Right atrium auricular region (tissue), 2 donors: ENCODE measurements around the gene DPYSL5. TPM values are rescaled to one million over a fixed set of nuclear protein-coding genes. Genes with fewer than 3 reads are reported as not detected.

ENCODE experiments used
- DNase-seq: peaks from one replicate; pipeline ENCODE4 v3.0.0-alpha.2; 2019; ENCODE audit warnings: low spot score
- H3K27ac ChIP-seq, 2 donors: fragments of 200-600 bp; sonication (generic); 1 replicate in 1 of 2; 2 replicates in 1 of 2; pipeline ENCODE4 v1.5.1; 2016 to 2019
- H3K27me3 ChIP-seq, 2 donors: fragments of 200-600 bp; sonication (generic); one replicate each; pipeline versions ENCODE4 v1.5.1 to v1.6.0; 2017 to 2019
- H3K36me3 ChIP-seq: fragments of 200-600 bp; sonication (generic); one replicate; pipeline ENCODE4 v1.5.1; 2016
- H3K4me1 ChIP-seq, 2 donors: fragments of 200-600 bp; sonication (generic); one replicate each; pipeline versions ENCODE4 v1.5.1 to v1.6.0; 2017 to 2019
- H3K4me3 ChIP-seq, 2 donors: fragments of 200-600 bp; sonication (generic); 1 replicate in 1 of 2; 2 replicates in 1 of 2; pipeline ENCODE4 v1.5.1; 2017 to 2019; ENCODE audit warnings: mild to moderate bottlenecking in 1 of 2, moderate library complexity in 1 of 2
- H3K9me3 ChIP-seq, 2 donors: fragments of 200-600 bp; sonication (generic); one replicate each; pipeline ENCODE4 v1.5.1; 2019
- total RNA-seq, 2 donors: library from RNA; depleted of rRNA; stranded (reverse); fragments of >200 nt; gene quantifications; one replicate each; pipeline ENCODE4 v1.1.0, GENCODE V29; 2016
- TF ChIP-seq, protein P1 (sequence below), 2 donors: fragments of 200-600 bp; sonication (generic); IDR thresholded peaks; one replicate each; pipeline ENCODE4 v1.5.1; 2019; ENCODE audit warnings: antibody characterized with exemption in 2 of 2

DPYSL5 gene
- total RNA-seq, 2 donors from 2014 or later = 0.12 TPM; not detected in 1

DNA sequence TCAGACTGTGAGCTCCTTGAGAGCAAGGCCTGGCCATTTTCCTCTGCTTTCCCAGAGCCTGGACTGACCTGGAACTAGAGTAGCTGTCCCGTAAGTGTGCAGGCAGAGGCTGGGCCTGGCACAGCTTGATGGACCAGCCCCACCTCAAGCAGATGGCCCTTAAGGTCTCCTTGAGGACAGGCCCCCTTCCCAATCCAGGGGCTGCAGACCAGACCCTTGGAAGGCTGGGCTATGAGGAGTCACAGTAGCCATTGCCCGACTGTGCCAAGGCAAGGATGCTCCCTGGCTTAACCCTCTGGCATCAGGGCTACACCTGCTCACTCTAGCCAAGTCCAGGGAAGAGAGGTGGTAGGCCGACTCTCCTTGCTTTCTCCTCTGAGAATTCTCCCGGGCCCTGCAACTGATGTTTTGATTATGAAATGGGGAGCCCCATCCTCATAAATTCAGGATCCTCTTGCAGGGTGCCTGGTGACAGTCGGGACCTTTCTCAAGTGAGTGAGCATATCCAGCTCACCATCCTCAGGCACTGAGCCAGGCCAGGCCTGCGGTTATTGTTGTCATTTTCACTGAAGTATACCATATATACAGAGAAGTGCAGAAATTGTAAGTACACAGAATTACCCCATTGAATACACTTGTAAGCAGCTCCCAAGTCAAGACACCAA is 51.7 kb downstream of the DPYSL5 start:
- no peaks in the 10 kb centered on the region for H3K4me1 ChIP-seq
- no peak overlapping the region for H3K27ac ChIP-seq
- TF ChIP-seq, protein P1, sequence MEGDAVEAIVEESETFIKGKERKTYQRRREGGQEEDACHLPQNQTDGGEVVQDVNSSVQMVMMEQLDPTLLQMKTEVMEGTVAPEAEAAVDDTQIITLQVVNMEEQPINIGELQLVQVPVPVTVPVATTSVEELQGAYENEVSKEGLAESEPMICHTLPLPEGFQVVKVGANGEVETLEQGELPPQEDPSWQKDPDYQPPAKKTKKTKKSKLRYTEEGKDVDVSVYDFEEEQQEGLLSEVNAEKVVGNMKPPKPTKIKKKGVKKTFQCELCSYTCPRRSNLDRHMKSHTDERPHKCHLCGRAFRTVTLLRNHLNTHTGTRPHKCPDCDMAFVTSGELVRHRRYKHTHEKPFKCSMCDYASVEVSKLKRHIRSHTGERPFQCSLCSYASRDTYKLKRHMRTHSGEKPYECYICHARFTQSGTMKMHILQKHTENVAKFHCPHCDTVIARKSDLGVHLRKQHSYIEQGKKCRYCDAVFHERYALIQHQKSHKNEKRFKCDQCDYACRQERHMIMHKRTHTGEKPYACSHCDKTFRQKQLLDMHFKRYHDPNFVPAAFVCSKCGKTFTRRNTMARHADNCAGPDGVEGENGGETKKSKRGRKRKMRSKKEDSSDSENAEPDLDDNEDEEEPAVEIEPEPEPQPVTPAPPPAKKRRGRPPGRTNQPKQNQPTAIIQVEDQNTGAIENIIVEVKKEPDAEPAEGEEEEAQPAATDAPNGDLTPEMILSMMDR (IDR thresholded peaks at IDR 0.05) = no peak
- H3K4me3 ChIP-seq = no peak overlapping the region
- peaks cover 0 to 11% of the 10 kb centered on the region in 2 donors for H3K9me3 ChIP-seq
- H3K36me3 ChIP-seq = no peaks in the 10 kb centered on the region
- no peaks in the 10 kb centered on the region for H3K27me3 ChIP-seq
- DNase-seq = no peak

DNA sequence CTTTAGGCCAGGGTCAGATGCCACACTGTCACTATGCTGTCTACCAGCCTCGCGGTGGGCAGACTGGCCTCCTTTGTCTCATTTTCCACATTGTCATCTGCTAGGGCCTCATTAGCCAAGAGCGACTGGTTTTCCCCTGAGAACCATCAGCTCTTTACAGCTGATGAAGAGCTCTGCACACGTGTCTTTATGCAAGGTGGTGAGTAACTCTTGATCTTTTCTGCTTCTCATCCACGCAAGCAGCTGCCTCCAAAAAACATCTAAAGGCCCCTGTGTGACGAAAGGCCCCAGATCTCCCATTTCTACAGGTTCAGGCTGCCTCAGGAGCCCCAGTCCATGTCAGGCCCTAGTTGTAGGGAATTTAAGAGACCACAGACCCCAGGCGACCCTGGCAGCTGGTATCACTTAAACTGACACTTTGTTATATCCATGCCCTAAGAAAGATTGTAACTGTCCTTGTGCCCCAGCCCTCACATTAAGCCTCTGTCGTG is 52.9 kb downstream of the DPYSL5 start:
- Histone ChIP-seq H3K4me1 (no peaks in the 10 kb centered on the region), H3K36me3 (no peaks in the 10 kb centered on the region), H3K27me3 (no peaks in the 10 kb centered on the region), H3K27ac (no peak overlapping the region), H3K9me3 (no peaks in the 10 kb centered on the region), H3K4me3 (no peak overlapping the region)
- TF ChIP-seq, protein P1 (IDR thresholded peaks at IDR 0.05) = no peak
- DNase-seq = no peak

DNA sequence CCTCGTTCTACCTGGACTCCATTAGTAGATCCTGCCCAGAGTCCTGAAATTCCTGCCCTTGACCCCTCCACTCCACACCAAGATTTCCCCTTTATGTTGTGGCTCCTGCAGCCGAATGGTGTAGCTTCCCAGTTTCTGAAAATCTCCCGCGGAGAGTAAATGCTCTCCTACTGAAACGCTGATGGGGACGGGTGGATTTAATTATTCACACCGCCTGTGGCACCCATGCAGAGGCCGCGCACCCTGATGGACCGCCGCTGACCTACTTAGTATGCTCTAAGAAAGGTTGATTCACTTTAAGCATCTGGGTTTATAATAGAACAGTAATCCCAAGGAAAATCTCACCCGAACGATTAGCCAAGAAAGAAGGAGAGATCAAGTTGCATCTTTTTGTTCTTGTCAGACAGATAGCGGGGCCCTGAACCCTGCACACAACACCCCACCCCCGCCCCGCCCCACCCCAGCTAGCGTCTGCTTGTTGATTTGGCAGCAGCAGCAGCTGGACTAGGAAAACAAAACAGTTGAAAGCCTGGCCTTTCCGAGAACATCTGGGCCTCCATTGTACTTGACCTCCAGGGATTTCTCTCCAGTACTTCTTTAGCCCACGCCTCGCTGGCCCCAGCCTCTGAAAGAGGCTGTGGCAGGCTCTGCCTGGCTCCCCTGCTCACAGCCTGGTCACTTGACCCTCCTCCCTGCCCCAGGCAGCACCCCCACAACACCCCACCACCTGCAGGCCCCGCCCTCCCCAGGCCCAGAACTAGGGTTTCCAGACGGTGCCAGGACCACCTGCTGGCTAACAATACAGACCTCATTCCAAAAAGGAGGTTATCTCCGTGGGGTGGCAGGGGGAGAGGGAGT is 53.6 kb downstream of the DPYSL5 start:
- no peaks in the 10 kb centered on the region for H3K9me3 ChIP-seq
- H3K27ac ChIP-seq = no peak overlapping the region
- no peaks in the 10 kb centered on the region for H3K4me1 ChIP-seq
- no peaks in the 10 kb centered on the region for H3K27me3 ChIP-seq
- no peak for DNase-seq
- TF ChIP-seq, protein P1 (IDR thresholded peaks at IDR 0.05) = no peak
- no peak overlapping the region for H3K4me3 ChIP-seq
- H3K36me3 ChIP-seq = no peaks in the 10 kb centered on the region

DNA sequence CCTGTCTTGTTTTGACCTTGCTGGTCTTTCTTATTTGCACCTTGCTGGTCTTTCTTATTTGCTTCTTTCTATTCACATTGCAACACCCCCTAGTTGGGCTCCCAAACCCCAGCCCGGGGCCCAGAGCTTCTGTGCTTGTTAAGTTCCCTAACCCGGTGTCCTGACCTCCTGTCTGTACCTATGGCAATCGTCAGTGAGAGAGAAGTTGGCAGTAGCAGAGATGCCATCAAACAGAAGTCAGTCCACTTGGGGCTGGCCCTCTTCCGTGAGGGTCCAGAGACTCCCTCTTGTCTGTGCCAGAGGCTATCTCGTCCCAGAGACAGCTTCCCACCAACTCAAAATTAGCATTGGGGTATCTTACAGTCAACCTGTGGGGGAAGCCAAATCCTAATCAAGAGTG is 55.7 kb downstream of the DPYSL5 start:
- TF ChIP-seq, protein P1 (IDR thresholded peaks at IDR 0.05) = no peak
- Histone ChIP-seq H3K4me1 (no peaks in the 10 kb centered on the region), H3K4me3 (no peak overlapping the region), H3K27me3 (no peaks in the 10 kb centered on the region), H3K9me3 (no peaks in the 10 kb centered on the region), H3K27ac (no peak overlapping the region), H3K36me3 (no peaks in the 10 kb centered on the region)
- DNase-seq = no peak

DNA sequence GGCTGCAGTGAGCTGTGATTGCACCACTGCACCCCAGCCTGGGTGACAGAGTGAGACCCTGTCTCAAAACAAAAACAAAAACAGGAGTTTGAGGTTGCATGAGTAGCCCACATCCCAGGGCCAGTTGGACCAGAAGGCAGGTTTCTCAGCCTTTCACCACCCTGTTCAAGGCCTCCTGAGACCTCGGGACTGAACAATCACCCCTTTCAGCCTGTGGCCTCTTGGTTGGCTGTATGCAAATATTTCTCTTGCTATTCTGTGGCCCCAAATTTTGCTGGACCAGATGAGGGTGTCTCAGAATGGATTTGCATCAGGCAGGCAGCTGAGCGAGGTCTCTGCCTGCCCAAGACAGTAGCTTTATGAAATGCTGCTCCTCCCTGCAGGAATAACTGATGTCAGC is 56.9 kb downstream of the DPYSL5 start:
- H3K27ac ChIP-seq = no peak overlapping the region
- TF ChIP-seq, protein P1 (IDR thresholded peaks at IDR 0.05) = no peak
- H3K4me3 ChIP-seq = no peak overlapping the region
- H3K4me1 ChIP-seq = no peaks in the 10 kb centered on the region
- H3K36me3 ChIP-seq = no peaks in the 10 kb centered on the region
- no peaks in the 10 kb centered on the region for H3K9me3 ChIP-seq
- DNase-seq = no peak
- no peaks in the 10 kb centered on the region for H3K27me3 ChIP-seq
